Measurements from ENCODE around the gene GLI3. TPM values are rescaled to one million over a fixed set of nuclear protein-coding genes. Genes with fewer than 3 reads are reported as not detected.

The GLI3 gene
- total and polyA plus RNA-seq, 10 of the 15 experiments (the other 5 are each of a cell fraction or from before 2014, with no cell fraction given) = 0.01 TPM; not detected in 8

GRCh38 chr7:42134276-42134876 lies 102.6 kb downstream of the GLI3 start:
- TF ChIP-seq ASH2L (IDR thresholded peaks at IDR 0.05; ENCODE audit: borderline replicate concordance, low read depth) = no peak
- TF ChIP-seq, protein P1, sequence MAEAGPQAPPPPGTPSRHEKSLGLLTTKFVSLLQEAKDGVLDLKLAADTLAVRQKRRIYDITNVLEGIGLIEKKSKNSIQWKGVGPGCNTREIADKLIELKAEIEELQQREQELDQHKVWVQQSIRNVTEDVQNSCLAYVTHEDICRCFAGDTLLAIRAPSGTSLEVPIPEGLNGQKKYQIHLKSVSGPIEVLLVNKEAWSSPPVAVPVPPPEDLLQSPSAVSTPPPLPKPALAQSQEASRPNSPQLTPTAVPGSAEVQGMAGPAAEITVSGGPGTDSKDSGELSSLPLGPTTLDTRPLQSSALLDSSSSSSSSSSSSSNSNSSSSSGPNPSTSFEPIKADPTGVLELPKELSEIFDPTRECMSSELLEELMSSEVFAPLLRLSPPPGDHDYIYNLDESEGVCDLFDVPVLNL (IDR thresholded peaks at IDR 0.05; ENCODE audit: low read depth, low read length) = no peak
- no peak for TF ChIP-seq CREB1 (IDR thresholded peaks at IDR 0.05; ENCODE audit: low read depth)
- TF ChIP-seq SIN3A (IDR thresholded peaks at IDR 0.05; ENCODE audit: low read depth, low read length) = no peak
- BruUV-seq (replicated peaks) = no TSS peak
- RAD21 ChIA-PET (ENCODE audit: unreplicated experiment) = no interaction called here
- Histone ChIP-seq H3K4me3 (no peak overlapping the region), H3K36me3 (ENCODE audit: control insufficient read depth in 2 of 2, insufficient read depth in 2 of 2, low read length in 1 of 2) (no peaks in the 10 kb centered on the region), H3K27ac (ENCODE audit: control insufficient read depth, insufficient read depth) (no peak overlapping the region), H3K4me2 (ENCODE audit: control insufficient read depth, insufficient read depth) (no peak overlapping the region), H3K79me2 (ENCODE audit: control insufficient read depth, insufficient read depth, low read length) (no peaks in the 10 kb centered on the region), H2AFZ (ENCODE audit: control insufficient read depth, low read depth, low read length) (no peak overlapping the region), H3K9me3 (replicated peaks; ENCODE audit: control insufficient read depth, insufficient read depth, low read length) (no peaks in the 10 kb centered on the region), H3K4me1 (ENCODE audit: control insufficient read depth, insufficient read depth, low read length) (no peaks in the 10 kb centered on the region), H4K20me1 (ENCODE audit: control insufficient read depth, insufficient read depth) (no peaks in the 10 kb centered on the region), H3K27me3 (replicated peaks in 1 of 2; ENCODE audit: control insufficient read depth in 2 of 2, insufficient read depth in 2 of 2, low read length in 1 of 2) (no peaks in the 10 kb centered on the region; a peak in 1 of 4 replicates), H3K9ac (ENCODE audit: control insufficient read depth, insufficient read depth, low read length) (no peak overlapping the region)
- FAIRE-seq (no peak), DNase-seq (ENCODE audit: low read depth, low spot score) (no peak), ATAC-seq (no peak)
- 33% methylated on average over 10 of the region's 10 CpGs for WGBS (ENCODE audit: insufficient coverage, insufficient replicate concordance, low lambda C conversion rate, missing lambda C conversion rate)
- CTCF ChIA-PET = no interaction called here
- in situ Hi-C loops (cut with MboI) = no loop called here
- intact Hi-C loops (cut with micrococcal nuclease; ENCODE audit: unreplicated experiment) = no loop called here
- SMC1A ChIA-PET (ENCODE audit: uncharacterized antibody, unreplicated experiment) = interaction anchor here (1.2 to 1.4 kb wide), 2 partner anchors 12 to 16 kb away, joined by 3 read pairs; no protein-coding TSS in a partner anchor
- POLR2A ChIA-PET = no interaction called here

DNA sequence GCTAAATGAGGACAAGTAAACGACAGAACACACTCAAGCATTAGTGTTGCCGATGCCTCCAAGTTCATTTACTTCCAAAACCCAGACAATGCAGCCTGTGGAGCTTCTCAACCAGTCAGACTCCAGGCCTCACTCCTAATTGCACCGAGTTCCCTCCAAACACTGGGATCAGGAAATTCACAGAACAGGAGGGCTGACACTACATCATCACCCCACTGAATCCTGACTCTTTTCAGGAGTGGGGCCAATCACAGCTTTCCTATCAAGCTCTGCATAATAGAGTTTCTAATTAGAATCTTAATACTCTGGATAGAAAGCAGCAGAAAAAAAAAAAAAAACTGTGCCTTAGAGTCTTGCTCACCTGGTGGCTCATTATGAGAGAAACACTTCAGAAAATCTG lies 103.7 kb downstream of the GLI3 start:
- Histone ChIP-seq H3K36me3 (ENCODE audit: control insufficient read depth in 2 of 2, insufficient read depth in 2 of 2, low read length in 1 of 2) (no peaks in the 10 kb centered on the region), H3K9ac (ENCODE audit: control insufficient read depth, insufficient read depth, low read length) (no peak overlapping the region), H4K20me1 (ENCODE audit: control insufficient read depth, insufficient read depth) (no peaks in the 10 kb centered on the region), H3K27me3 (replicated peaks in 1 of 2; ENCODE audit: control insufficient read depth in 2 of 2, insufficient read depth in 2 of 2, low read length in 1 of 2) (no peaks in the 10 kb centered on the region; a peak in 1 of 4 replicates), H3K9me3 (replicated peaks; ENCODE audit: control insufficient read depth, insufficient read depth, low read length) (no peaks in the 10 kb centered on the region), H3K4me2 (ENCODE audit: control insufficient read depth, insufficient read depth) (no peak overlapping the region), H3K4me3 (no peak overlapping the region), H2AFZ (ENCODE audit: control insufficient read depth, low read depth, low read length) (no peak overlapping the region), H3K4me1 (ENCODE audit: control insufficient read depth, insufficient read depth, low read length) (no peaks in the 10 kb centered on the region), H3K27ac (ENCODE audit: control insufficient read depth, insufficient read depth) (no peak overlapping the region), H3K79me2 (ENCODE audit: control insufficient read depth, insufficient read depth, low read length) (no peaks in the 10 kb centered on the region)
- 6% methylated on average over 3 of the region's 3 CpGs for WGBS (ENCODE audit: insufficient coverage, insufficient replicate concordance, low lambda C conversion rate, missing lambda C conversion rate)
- DNase-seq (ENCODE audit: low read depth, low spot score) = no peak
- ATAC-seq = no peak
- POLR2A ChIA-PET = no interaction called here
- CTCF ChIA-PET = no interaction called here
- no peak for FAIRE-seq
- intact Hi-C loops (cut with micrococcal nuclease; ENCODE audit: unreplicated experiment) = no loop called here
- RAD21 ChIA-PET (ENCODE audit: unreplicated experiment) = no interaction called here
- in situ Hi-C loops (cut with MboI) = no loop called here
- no TSS peak for BruUV-seq (replicated peaks)
- TF ChIP-seq SIX5 (IDR thresholded peaks at IDR 0.05; ENCODE audit: low read depth, low read length, severe bottlenecking) (no peak), HDGF (IDR thresholded peaks at IDR 0.05) (no peak)
- SMC1A ChIA-PET (ENCODE audit: uncharacterized antibody, unreplicated experiment) = interaction anchor here (0.6 to 0.8 kb wide), 2 partner anchors 13 to 76 kb away, joined by 3 read pairs; no protein-coding TSS in a partner anchor

All from GM12878 (cell line).